AG04449 (cell line): ENCODE measurements around the gene NLRP10.

Experiments used
- CTCF ChIA-PET: fragments of 350-600 bp; formaldehyde crosslinking; extraction: SDS; loops from one replicate; lab custom pipeline; 2021; ENCODE audit warnings: antibody characterized with exemption; lab: Yijun Ruan, JAX
- POLR2A ChIA-PET: fragments of 400-600, 350-600 bp; formaldehyde crosslinking; extraction: SDS; loops from one replicate; lab custom pipeline; 2020; ENCODE audit warnings: antibody characterized with exemption, inconsistent platforms; lab: Yijun Ruan, JAX
- DNase-seq: peaks from one replicate; pipeline ENCODE4 v3.0.0-alpha.2; 2010; ENCODE audit warnings: low read depth, low spot score
- H3K4me3 ChIP-seq: 2 replicates; pipeline ENCODE4 v1.5.1; 2011; ENCODE audit warnings: low read depth, mild to moderate bottlenecking, control low read depth, low read length
- TF ChIP-seq, protein P1 (sequence below): IDR thresholded peaks from one replicate; pipeline ENCODE4 v1.5.1; 2011; ENCODE audit warnings: mild to moderate bottlenecking, moderate library complexity, low read length, control low read depth, inconsistent platforms; ENCODE audit not compliant: insufficient read depth; ENCODE audit errors: missing control alignments

Gene NLRP10

DNA sequence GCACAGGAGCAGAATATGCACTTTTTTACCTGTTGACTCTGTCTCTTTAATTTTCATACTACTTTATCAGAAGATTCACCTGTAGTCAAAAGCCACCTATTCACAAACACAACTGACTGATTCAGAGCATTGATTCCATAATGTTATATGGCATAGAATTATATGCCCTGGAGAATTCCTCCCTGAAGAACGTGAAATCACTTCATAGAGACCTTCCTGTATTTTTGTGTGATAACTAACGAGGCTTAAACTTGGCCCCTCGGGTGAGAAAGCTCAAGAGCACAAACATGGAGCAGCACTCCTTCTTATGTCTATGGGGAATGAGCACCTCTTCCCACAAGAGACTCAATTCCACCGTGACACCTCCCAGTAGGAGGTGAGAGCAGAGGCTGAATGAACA lies 34.1 kb downstream of the NLRP10 start, which contains the start of gene OR10A6:
Gene OR10A6, minus strand, starts transcription at position 101 of the 400 bp plus-strand sequence. CDS start 2,606 bp downstream, outside the sequence.
- TF ChIP-seq, protein P1, sequence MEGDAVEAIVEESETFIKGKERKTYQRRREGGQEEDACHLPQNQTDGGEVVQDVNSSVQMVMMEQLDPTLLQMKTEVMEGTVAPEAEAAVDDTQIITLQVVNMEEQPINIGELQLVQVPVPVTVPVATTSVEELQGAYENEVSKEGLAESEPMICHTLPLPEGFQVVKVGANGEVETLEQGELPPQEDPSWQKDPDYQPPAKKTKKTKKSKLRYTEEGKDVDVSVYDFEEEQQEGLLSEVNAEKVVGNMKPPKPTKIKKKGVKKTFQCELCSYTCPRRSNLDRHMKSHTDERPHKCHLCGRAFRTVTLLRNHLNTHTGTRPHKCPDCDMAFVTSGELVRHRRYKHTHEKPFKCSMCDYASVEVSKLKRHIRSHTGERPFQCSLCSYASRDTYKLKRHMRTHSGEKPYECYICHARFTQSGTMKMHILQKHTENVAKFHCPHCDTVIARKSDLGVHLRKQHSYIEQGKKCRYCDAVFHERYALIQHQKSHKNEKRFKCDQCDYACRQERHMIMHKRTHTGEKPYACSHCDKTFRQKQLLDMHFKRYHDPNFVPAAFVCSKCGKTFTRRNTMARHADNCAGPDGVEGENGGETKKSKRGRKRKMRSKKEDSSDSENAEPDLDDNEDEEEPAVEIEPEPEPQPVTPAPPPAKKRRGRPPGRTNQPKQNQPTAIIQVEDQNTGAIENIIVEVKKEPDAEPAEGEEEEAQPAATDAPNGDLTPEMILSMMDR = no peak
- ChIA-PET CTCF (no interaction called here), POLR2A (no interaction called here)
- no peak for DNase-seq
- H3K4me3 ChIP-seq = no peak within 1 kb of the TSS

DNA sequence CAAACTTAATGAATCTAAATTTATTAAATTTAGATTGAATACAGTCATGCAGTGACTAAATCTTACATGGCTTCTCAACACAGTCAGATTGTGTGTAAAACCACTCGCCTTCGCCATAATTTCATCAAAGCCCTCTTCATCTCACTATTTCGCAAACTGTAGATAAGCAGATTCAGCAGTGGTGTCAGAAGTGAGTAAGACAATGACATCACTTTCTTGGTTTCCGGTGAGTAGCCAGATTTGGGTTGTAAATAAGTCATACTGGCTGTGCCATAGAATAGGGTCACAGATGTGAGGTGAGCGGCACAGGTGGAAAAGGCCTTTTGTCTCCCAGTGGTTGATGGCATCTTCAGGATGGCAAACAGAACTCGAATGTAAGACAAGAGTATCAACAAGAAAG lies 37.6 kb downstream of the NLRP10 start:
- DNase-seq = no peak
- H3K4me3 ChIP-seq = no peak overlapping the region
- TF ChIP-seq, protein P1 = no peak
- ChIA-PET POLR2A (no interaction called here), CTCF (no interaction called here)

DNA sequence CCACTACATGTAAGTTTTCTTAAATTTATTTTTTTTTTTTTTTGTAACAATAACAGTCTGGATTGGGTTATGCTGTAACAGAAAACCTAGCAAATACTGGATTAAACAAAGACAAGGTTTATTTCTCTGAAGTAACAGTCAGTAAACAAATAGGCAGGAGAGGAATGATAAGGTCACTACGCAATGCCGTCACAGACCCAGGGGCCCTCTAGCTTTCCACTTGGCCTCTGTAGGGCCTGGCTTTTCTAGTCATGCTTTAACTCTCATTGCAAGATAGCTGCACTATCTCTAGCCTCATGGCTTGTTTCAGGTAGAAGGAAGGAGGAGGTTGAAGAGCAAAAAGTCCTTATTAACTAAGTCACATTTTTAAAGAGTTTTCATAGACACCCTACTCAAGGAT lies 40.7 kb downstream of the NLRP10 start:
- H3K4me3 ChIP-seq = no peak overlapping the region
- TF ChIP-seq, protein P1 = no peak
- CTCF ChIA-PET = interaction anchor here (0.9 to 1.8 kb wide), 3 partner anchors 19 to 58 kb away, joined by 3 to 4 read pairs (median 4); no protein-coding TSS in a partner anchor
- DNase-seq = no peak
- POLR2A ChIA-PET = interaction anchor here (0.7 kb wide), 1 partner anchor 42 kb away, joined by 4 read pairs; no protein-coding TSS in a partner anchor

DNA sequence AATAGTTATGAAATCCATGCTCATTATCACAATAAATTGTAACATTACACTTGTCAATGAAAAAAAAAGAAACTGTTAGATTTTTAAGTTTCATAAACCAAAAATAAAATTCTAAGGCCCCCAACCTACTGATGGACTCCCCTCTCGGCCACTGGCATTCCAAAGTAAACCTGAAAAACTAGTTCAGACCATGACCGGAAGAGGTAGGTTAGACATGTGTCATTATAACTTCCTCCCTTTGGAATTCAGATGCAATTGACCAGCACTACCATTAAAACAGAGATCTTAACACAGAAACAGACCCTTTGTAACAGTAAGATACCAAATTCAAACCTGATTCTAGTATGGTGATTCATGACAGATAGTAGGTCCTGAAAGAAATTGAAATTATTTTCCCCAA lies 47.1 kb downstream of the NLRP10 start:
- TF ChIP-seq, protein P1 = no peak
- no peak for DNase-seq
- POLR2A ChIA-PET = no interaction called here
- CTCF ChIA-PET = no interaction called here
- H3K4me3 ChIP-seq = no peak overlapping the region
